NCI-H1092 (cell line): ENCODE data around the gene BCL2L1.
"Not testable (repeated sequence)": the region's sequence is repeated elsewhere in the genome, so short reads cannot be mapped to it uniquely, and the experiment has no call there.

Source experiments
- DNase-seq: peaks from one replicate; lab custom pipeline; 2025; lab: John Stamatoyannopoulos, UW

BCL2L1 gene

DNA sequence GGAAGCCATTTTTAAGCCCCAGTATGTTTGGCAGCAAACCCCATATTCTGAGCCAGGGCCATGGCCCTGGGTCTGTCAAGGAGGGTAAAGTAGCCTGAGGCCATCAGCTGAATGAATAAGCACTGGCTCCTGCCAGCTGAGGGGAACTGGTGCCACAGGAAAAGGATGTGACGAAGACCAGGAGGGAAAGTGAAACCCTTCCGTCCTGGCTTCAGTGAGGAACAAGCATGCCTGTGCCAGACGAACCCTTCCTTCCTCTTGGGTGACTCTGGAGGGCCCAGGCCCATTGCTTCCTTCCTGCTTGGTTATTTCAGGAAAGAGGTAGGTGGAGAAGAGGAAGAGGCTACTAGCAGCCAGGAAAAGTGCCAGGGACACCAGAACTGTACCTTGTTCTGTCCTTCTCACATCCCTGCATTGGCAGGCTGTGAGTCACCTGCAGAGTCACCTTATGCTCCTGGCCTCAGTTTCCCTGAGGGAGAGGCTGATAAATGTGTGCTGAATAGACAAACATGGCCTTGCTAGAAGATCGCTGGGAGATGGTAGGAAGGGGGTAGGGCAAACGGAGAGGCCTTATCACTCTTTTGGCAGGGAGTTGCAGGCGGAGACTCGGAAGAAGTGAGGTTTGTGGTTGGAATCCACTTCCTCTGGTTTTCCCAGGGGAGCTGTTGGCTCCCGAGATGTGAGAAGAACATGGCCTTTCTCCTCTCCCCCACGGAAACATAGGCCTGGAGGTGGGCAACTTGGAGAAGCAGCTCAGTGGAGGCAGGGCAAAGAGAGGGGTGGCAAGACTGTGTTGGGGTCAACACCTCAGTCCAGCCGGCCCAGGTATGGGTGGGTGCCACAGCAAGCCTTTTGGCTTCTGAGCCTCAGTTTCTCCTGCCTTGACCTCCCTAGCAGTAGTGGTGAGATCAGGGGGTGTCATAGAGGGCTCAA lies 47.5 kb downstream of the BCL2L1 start:
- no peak for DNase-seq

GRCh38 chr20:31673943-31674463 lies 48.7 kb downstream of the BCL2L1 start:
- DNase-seq: no peak

DNA sequence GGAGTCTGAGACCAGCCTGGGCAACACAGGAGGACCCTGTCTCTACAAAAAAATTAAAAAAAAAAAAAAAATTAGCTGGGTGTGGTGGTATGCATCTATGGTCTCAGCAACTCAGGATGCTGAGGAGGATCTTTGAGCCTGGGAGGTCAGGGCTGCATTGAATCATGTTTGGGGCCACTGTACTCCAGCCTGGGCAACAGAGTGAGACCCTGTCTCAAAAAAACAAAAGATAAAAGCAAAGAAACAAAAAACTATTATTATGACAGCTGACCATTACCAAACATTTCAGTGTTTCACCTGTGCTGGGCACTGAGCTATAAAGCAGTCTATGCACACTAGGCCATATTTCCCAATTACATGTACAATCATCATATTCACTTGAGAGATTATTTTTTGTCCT lies 49.2 kb downstream of the BCL2L1 start:
- DNase-seq: no peak

DNA sequence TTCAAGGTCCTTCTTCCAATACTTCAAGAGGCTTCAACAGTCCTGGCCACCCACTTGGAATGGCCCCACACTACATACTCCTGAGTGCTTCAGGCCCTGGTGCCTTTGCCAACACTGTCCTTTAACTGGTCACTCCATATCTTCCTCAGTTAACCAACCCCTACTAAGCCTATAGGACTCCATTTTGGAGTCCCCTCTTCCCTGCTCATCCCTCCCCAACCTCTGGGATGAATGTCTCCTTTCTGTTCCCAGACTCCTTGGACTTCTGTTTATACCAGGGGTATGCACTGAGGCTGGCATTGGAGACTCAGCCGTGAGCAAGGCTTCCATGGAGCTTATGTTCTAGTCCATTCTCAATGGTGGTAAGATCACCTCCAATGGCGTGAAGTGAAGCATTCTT lies 51.3 kb downstream of the BCL2L1 start:
- no peak for DNase-seq

DNA sequence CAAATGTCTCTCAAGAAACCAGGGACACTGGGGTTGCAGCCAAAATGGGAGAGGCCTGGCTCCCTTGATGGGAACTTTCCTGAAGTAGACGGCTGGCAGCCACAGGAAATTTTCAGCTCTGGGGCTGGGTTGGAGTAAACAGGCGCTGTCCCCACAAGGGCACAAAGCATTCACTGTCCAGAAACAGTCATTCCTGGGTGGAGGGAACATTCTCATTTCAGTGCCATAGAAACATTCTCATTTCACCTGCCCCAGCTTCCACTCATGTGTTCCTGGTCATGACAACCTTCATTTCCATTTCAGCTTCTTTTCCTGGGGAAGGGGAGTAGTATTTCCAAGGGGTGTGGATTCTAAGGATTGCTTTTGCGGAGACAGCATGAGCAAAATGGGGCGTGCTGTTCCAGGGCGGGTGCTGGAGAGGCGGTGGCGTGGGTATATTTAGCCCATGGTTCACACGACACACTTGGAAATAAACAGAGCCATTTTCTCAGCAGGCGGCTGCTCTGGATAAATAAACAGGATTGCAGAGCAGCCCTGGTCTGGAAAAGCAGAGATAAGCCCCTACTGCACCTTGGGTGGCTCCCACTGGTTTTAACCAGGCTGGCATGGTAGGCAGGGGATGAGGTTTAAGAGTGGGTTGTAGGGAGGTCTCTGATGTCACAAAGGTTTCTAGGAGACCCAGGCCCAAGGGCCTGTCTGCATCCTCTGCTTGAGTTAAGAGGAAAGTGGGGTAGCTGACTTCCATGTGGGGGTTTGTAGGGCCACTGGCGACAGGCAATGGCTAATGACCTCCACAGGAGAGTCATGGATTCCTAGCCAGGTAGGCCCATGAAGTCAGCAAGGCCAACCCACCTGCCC lies 52.1 kb downstream of the BCL2L1 start:
- DNase-seq: no peak

GRCh38 chr20:31669876-31670275 lies 52.8 kb downstream of the BCL2L1 start:
- no peak for DNase-seq

DNA sequence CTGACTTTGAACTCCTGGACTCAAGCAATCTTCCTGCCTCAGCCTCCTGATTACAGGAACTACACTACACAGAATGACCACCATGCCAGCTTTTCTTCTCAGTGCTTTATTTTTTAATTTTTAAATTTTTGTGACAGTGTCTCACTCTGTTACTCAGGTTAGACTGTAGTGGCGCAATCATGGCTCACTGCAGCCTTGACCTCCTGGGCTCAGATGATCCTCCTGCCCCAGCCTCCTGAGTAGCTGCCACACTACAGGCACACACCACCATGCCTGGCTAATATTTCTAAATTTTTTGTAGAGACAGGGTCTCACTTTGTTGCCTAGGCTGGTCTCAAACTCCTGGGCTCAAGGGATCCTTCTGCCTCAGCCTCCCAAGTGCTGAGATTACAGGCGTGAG lies 53.7 kb downstream of the BCL2L1 start:
- not testable (repeated sequence) for DNase-seq

- DNase-seq: no peak
Observed at GRCh38 chr20:31667315-31668285, 55.1 kb downstream of the BCL2L1 start.

DNA sequence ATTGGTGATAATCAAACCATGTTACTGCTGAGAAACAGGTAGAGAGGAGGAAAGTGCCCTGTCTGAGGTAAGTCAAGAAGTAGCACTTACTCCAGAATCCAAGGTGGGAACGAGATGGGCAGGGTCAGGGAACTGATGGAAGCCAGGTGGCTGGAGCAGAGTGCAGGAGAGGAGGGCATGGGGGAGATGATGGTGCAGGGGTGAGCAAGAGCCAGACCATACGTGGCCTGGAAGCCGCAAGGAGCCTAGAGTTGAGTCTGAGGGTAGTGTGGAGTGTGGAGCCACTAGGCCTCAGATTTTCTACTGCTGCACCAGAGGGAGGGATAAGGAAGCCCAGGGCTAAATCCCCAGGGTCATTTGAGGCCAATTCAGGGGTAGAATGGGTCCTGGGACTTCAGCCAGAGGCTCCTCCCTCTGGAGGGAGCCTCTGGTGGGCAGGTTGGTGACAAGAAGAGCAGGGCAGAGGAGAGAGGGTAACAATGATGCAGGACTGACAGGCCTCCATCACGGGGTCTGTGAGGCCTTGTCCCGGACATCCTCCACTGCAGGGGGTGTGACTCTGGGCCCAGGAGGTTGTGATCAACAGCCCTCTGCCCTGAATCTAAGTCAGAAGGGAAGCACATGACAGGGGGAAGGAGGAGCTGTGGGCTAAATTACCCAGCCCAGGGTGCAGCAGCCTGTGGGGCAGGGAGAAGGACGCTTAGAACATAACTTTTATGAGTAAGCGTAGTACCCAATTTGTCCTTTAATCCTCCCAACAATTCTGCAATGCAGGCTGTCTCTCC lies 56.2 kb downstream of the BCL2L1 start:
- no peak for DNase-seq

- no peak for DNase-seq
Observed at GRCh38 chr20:31665753-31666152, 56.9 kb downstream of the BCL2L1 start.

- no peak for DNase-seq
Observed at GRCh38 chr20:31664696-31665354, 57.8 kb downstream of the BCL2L1 start.

- peak; percentile 26 for DNase-seq
Observed at GRCh38 chr20:31663838-31664695, 58.6 kb downstream of the BCL2L1 start.

- no peak for DNase-seq
Observed at GRCh38 chr20:31663524-31663837, 59.2 kb downstream of the BCL2L1 start.

DNA sequence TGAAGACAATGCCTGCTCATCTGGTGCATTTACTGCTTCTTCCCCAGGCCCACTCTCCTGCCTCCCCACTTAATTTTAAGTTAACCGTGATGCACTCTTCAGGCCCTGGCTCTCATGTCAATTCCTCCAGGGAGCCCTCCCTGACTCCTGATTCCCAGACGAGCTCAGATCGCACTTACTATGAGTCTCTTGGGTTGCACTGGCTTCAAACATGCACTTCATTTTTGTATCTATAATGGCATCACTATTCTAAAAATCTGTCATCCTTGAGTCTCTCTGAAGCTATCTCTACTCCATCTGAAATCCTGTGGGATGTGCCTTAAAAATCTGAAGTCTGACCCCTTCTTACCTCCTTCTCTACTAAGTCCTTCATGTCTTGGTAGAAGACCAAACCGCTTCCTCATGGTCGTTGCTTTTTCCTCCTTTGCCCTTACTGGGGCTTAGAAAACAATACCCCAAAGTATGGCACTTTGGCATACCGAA lies 60.3 kb downstream of the BCL2L1 start:
- DNase-seq: no peak

GRCh38 chr20:31661625-31662371 lies 60.9 kb downstream of the BCL2L1 start:
- peak; percentile 62 for DNase-seq

- DNase-seq: no peak
Observed at GRCh38 chr20:31654534-31654933, 68.1 kb downstream of the BCL2L1 start.

GRCh38 chr20:31653561-31653960 lies 69.1 kb downstream of the BCL2L1 start:
- no peak for DNase-seq

GRCh38 chr20:31652917-31653396 lies 69.7 kb downstream of the BCL2L1 start:
- DNase-seq: peak; percentile 50
